ENCODE measurements around the gene TSR1.

TSR1 gene

DNA sequence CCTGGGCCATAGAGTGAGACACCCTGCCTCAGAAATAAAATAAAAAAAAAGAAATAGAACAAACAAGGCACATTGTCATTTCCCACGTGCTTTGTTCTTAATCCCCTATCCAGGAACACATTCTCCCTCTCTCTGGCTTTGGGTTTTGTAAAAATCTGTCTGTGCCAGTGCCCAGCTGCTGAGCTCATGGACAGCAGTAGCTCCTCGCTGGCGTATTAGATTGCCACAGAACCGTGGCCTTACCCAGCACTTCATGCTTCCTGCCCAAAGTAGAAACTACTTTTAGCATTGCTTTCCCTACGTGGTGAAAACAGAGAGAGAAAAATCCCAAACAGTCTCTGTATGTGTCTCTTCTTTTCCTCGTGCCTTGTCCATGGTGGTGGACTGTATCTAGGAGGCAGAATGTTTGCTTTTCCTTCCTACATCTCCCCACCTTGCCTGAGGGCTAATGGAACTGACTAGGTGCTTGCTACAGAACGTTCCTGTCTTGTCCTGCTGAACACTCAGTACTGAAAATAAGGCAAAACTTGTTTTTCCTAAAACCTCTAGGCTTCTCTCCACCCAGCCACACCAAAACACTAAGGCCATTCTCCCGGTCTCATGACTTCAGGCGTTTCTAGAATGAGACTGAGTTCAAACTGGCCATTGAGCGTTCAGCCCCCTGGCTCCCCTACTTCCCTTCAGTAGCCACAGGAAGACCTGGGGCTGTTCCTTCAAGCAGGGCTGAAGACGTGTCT is 38.5 kb upstream of the TSR1 start:
- H3K4me3 ChIP-seq (ENCODE audit: control insufficient read depth, low read depth, low read length), result no peak overlapping the region
- no peak for TF ChIP-seq CTCF (IDR thresholded peaks at IDR 0.05; ENCODE audit: control insufficient read depth, insufficient read depth, low read depth, low read length, missing control alignments)
- no peak for DNase-seq (ENCODE audit: low read depth)

- no peak for DNase-seq (ENCODE audit: low read depth)
- H3K4me3 ChIP-seq (ENCODE audit: control insufficient read depth, low read depth, low read length), result no peak overlapping the region
- TF ChIP-seq CTCF (IDR thresholded peaks at IDR 0.05; ENCODE audit: control insufficient read depth, insufficient read depth, low read depth, low read length, missing control alignments), result no peak
Observed at GRCh38 chr17:2373179-2373578, 36.9 kb upstream of the TSR1 start.

- no peak for DNase-seq (ENCODE audit: low read depth)
- H3K4me3 ChIP-seq (ENCODE audit: control insufficient read depth, low read depth, low read length), result no peak overlapping the region
- no peak for TF ChIP-seq CTCF (IDR thresholded peaks at IDR 0.05; ENCODE audit: control insufficient read depth, insufficient read depth, low read depth, low read length, missing control alignments)
Observed at GRCh38 chr17:2372681-2373080, 36.4 kb upstream of the TSR1 start.

GRCh38 chr17:2372180-2372579 is 35.9 kb upstream of the TSR1 start:
- H3K4me3 ChIP-seq (ENCODE audit: control insufficient read depth, low read depth, low read length), result no peak overlapping the region
- DNase-seq (ENCODE audit: low read depth), result no peak
- no peak for TF ChIP-seq CTCF (IDR thresholded peaks at IDR 0.05; ENCODE audit: control insufficient read depth, insufficient read depth, low read depth, low read length, missing control alignments)

DNA sequence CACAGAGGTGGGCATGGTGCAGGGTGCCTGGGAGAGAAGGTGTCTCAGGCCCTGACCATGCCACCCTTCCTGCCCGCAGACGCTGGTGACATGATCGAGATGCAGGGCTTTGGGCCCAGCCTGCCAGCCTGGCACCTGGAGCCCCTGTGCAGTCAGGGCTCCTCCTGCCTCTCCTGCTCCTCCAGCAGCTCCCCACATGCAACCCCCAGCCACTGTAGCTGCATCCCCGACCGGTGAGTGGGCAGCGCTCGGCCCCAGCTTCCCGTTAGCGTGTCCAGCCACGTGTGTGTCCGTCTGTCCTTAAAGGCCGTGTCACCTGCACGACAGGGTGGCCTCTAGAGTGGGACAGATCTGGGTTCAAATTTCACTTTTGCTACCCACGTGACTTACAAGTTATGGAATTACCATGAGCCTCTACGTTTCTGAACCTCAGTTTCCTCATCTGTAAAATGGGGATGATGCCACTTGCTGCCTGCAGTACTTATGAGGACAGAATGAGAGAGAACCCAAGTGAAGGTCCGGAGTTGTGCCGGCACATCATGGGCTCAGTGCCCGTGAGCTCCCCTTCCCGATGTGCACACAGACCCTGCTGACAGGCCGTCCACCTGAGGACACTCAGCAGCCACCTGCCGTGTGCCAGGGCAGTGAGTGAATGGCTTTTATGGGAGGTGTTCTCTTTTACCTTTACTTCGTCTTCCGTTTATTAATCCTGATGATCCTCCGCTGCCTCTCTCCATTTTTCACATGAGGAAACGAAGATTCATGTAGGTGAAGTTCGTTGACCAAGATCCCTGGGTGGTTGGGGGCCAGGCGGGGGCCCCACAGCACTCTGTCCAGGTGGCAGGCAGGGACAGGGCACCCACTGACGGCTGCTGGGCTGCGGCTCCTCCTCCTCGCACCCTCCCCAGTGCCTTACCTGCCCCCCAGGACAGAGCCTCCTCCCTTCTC is 35.2 kb upstream of the TSR1 start:
- no peak for TF ChIP-seq CTCF (IDR thresholded peaks at IDR 0.05; ENCODE audit: control insufficient read depth, insufficient read depth, low read depth, low read length, missing control alignments)
- DNase-seq (ENCODE audit: low read depth), result no peak
- H3K4me3 ChIP-seq (ENCODE audit: control insufficient read depth, low read depth, low read length), result no peak overlapping the region

- H3K4me3 ChIP-seq (ENCODE audit: control insufficient read depth, low read depth, low read length), result no peak overlapping the region
- no peak for DNase-seq (ENCODE audit: low read depth)
- no peak for TF ChIP-seq CTCF (IDR thresholded peaks at IDR 0.05; ENCODE audit: control insufficient read depth, insufficient read depth, low read depth, low read length, missing control alignments)
Observed at GRCh38 chr17:2370211-2370589, 33.9 kb upstream of the TSR1 start.

Data from AG09309 (cell line).